HG03439 (cell line): ENCODE measurements around the gene POLRMT.

ENCODE experiments used
- ATAC-seq: cut with Tn5 transposase; IDR thresholded peaks from one replicate; pipeline ENCODE4 v1.9.1; 2021; ENCODE audit warnings: mild to moderate bottlenecking, moderate library complexity; ENCODE audit not compliant: unreplicated experiment

The POLRMT gene

GRCh38 chr19:648305-648704, 15.0 kb upstream of the POLRMT start:
- ATAC-seq: no peak

GRCh38 chr19:647566-648284, 14.4 kb upstream of the POLRMT start:
- ATAC-seq: no peak

GRCh38 chr19:646779-647565, 13.6 kb upstream of the POLRMT start:
- ATAC-seq: no peak

- no peak for ATAC-seq
Observed at GRCh38 chr19:645912-646778, 12.8 kb upstream of the POLRMT start.

- ATAC-seq: no peak
Observed at GRCh38 chr19:644789-645188, 11.5 kb upstream of the POLRMT start.

GRCh38 chr19:644363-644762, 11.0 kb upstream of the POLRMT start:
- no peak for ATAC-seq

- ATAC-seq: no peak
Observed at GRCh38 chr19:643736-644135, 10.4 kb upstream of the POLRMT start.

GRCh38 chr19:642767-643727, 9.7 kb upstream of the POLRMT start:
- no peak for ATAC-seq

- no peak for ATAC-seq
Observed at GRCh38 chr19:641702-642101, 8.4 kb upstream of the POLRMT start.

- ATAC-seq: no peak
Observed at GRCh38 chr19:640606-641189, 7.4 kb upstream of the POLRMT start.

- no peak for ATAC-seq
Observed at GRCh38 chr19:640161-640558, 6.8 kb upstream of the POLRMT start.

GRCh38 chr19:639253-640160, 6.2 kb upstream of the POLRMT start, which contains the start of gene FGF22:
Gene FGF22, plus strand, starts transcription at chr19:639879. Its CDS starts 47 bp downstream, at chr19:639926.
- ATAC-seq: peak; percentile 40

- ATAC-seq: no peak
Observed at GRCh38 chr19:638906-639252, 5.5 kb upstream of the POLRMT start.

- ATAC-seq: no peak
Observed at GRCh38 chr19:634975-635652, 1.8 kb upstream of the POLRMT start.

- ATAC-seq: no peak
Observed at GRCh38 chr19:633786-634639, 676 bp upstream of the POLRMT start.

- ATAC-seq: peak; percentile 27
Observed at GRCh38 chr19:632579-633067, 714 bp downstream of the POLRMT start.
